ENCODE measurements around the gene HPCA. TPM values are rescaled to one million over a fixed set of nuclear protein-coding genes. Genes with fewer than 3 reads are reported as not detected.

The HPCA gene
- total and polyA plus RNA-seq, 2 of the 13 experiments (the other 11 are each of a cell fraction or from before 2014, with no cell fraction given) = not detected

GRCh38 chr1:32878637-32879041 lies 7.7 kb upstream of the HPCA start:
- ChIA-PET CTCF (ENCODE audit: low intra/inter-chr PET ratio, low total read pairs) (no interaction called here), POLR2A (no interaction called here)
- Histone ChIP-seq H3K27ac (ENCODE audit: extremely low read length, insufficient read depth, low read length) (no peak overlapping the region), H2AFZ (ENCODE audit: low read length) (no peak overlapping the region), H3K79me2 (ENCODE audit: insufficient read depth, low read length) (no peaks in the 10 kb centered on the region), H3K9me3 (ENCODE audit: low read length) (no peaks in the 10 kb centered on the region), H3K9ac (ENCODE audit: insufficient read depth, low read depth, low read length) (no peak overlapping the region), H3K4me2 (ENCODE audit: low read depth, low read length) (no peak overlapping the region), H3K27me3 (ENCODE audit: control insufficient read depth in 1 of 2, insufficient read depth in 2 of 2, low read length in 2 of 2) (peaks cover 1 to 26% of the 10 kb centered on the region in 2 experiments; a peak in 3 of 5 replicates), H3K4me1 (ENCODE audit: insufficient read depth, low read length) (peaks cover 23% of the 10 kb centered on the region), H4K20me1 (ENCODE audit: insufficient read depth, low read length) (no peaks in the 10 kb centered on the region), H3K36me3 (replicated peaks in 1 of 2; ENCODE audit: control insufficient read depth in 1 of 2, insufficient read depth in 2 of 2, low read length in 2 of 2) (no peaks in the 10 kb centered on the region), H3K4me3 (replicated peaks in 1 of 3; ENCODE audit: insufficient read depth in 1 of 3, low read depth in 2 of 3, low read length in 3 of 3) (no peak overlapping the region)
- DNase-seq (ENCODE audit: low spot score) = no peak
- no peak for FAIRE-seq
- TF ChIP-seq ZNF329 (CRISPR knock-in tag; IDR thresholded peaks at IDR 0.05; ENCODE audit: low read depth) (no peak), GRHL1 (CRISPR knock-in tag; conservative IDR thresholded peaks at IDR 0.05) (no peak), ZSCAN22 (CRISPR knock-in tag; IDR thresholded peaks at IDR 0.05) (no peak), KMT2B (CRISPR knock-in tag; IDR thresholded peaks at IDR 0.05) (no peak), ZNF761 (CRISPR knock-in tag; conservative IDR thresholded peaks at IDR 0.05) (no peak), GPN1 (CRISPR knock-in tag; IDR thresholded peaks at IDR 0.05; ENCODE audit: borderline replicate concordance) (no peak), ZNF10 (CRISPR knock-in tag; IDR thresholded peaks at IDR 0.05; ENCODE audit: borderline replicate concordance, low read depth) (no peak), SNAI1 (CRISPR knock-in tag; IDR thresholded peaks at IDR 0.05; ENCODE audit: borderline replicate concordance) (no peak), NFYB (CRISPR knock-in tag; IDR thresholded peaks at IDR 0.05) (no peak), PCBP2 (optimal IDR thresholded peaks at IDR 0.05; ENCODE audit: low read depth, low read length, poor library complexity, severe bottlenecking) (no peak), IRF1 (CRISPR knock-in tag; IDR thresholded peaks at IDR 0.05; ENCODE audit: low read depth) (no peak), ZNF557 (CRISPR knock-in tag; IDR thresholded peaks at IDR 0.05) (no peak), RBM39 (IDR thresholded peaks at IDR 0.05; ENCODE audit: low read depth, low read length, poor library complexity, severe bottlenecking) (no peak)
- TF ChIP-seq, protein P1, sequence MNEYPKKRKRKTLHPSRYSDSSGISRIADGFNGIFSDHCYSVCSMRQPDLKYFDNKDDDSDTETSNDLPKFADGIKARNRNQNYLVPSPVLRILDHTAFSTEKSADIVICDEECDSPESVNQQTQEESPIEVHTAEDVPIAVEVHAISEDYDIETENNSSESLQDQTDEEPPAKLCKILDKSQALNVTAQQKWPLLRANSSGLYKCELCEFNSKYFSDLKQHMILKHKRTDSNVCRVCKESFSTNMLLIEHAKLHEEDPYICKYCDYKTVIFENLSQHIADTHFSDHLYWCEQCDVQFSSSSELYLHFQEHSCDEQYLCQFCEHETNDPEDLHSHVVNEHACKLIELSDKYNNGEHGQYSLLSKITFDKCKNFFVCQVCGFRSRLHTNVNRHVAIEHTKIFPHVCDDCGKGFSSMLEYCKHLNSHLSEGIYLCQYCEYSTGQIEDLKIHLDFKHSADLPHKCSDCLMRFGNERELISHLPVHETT (CRISPR knock-in tag; conservative IDR thresholded peaks at IDR 0.05) = no peak
- TF ChIP-seq, protein P2, sequence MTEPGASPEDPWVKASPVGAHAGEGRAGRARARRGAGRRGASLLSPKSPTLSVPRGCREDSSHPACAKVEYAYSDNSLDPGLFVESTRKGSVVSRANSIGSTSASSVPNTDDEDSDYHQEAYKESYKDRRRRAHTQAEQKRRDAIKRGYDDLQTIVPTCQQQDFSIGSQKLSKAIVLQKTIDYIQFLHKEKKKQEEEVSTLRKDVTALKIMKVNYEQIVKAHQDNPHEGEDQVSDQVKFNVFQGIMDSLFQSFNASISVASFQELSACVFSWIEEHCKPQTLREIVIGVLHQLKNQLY (CRISPR knock-in tag; IDR thresholded peaks at IDR 0.05) = no peak
- intact Hi-C loops (cut with micrococcal nuclease; ENCODE audit: unreplicated experiment) (loop anchor here (10.0 kb wide), 1 partner anchor 164 kb away; no protein-coding TSS in a partner anchor), in situ Hi-C loops (cut with HindIII; ENCODE audit: extremely low pct_ligation_motif_present, low pct_unique_long_range_greater_than_20kb) (loop anchor here (10.0 kb wide), 1 partner anchor 54 kb away; no protein-coding TSS in a partner anchor)
- BruUV-seq (replicated peaks) = no TSS peak
- ATAC-seq = no peak
- WGBS (ENCODE audit: low lambda C conversion rate) = 14% methylated on average over 2 of the region's 5 CpGs
